ENCODE measurements around the gene LIG3.

- TF ChIP-seq CTCF (conservative IDR thresholded peaks at IDR 0.05 in 1 of 2, IDR thresholded peaks at IDR 0.05 in 1 of 2; ENCODE audit: low read depth in 1 of 2, low read length in 2 of 2): no peak
- TF ChIP-seq EZH2 (IDR thresholded peaks at IDR 0.05; ENCODE audit: low read length, missing control alignments): no peak
Observed at GRCh38 chr17:34981538-34982241, 1.4 kb downstream of the LIG3 start.

Data from fibroblast of lung (primary cell).